Ectodermal cell (in vitro differentiated cells): Measurements from ENCODE around the gene UBAP2.

Experiments
- H3K27ac ChIP-seq: 2 replicates; pipeline ENCODE4 v1.7.0; 2013; ENCODE audit warnings: mild to moderate bottlenecking, low read depth, low read length; ENCODE audit not compliant: insufficient read depth, poor library complexity, severe bottlenecking
- H3K27me3 ChIP-seq: 2 replicates; pipeline ENCODE4 v1.7.0; 2013; ENCODE audit warnings: mild to moderate bottlenecking, low read length; ENCODE audit not compliant: insufficient read depth, control insufficient read depth, poor library complexity, severe bottlenecking
- H3K36me3 ChIP-seq: one replicate; pipeline ENCODE4 v1.7.0; 2013; ENCODE audit warnings: low read length; ENCODE audit not compliant: control insufficient read depth, insufficient read depth
- H3K4me1 ChIP-seq: one replicate; pipeline ENCODE4 v1.7.0; 2013; ENCODE audit warnings: low read length; ENCODE audit not compliant: control insufficient read depth, insufficient read depth
- H3K4me3 ChIP-seq: 2 replicates; pipeline ENCODE4 v1.7.0; 2013; ENCODE audit warnings: low read depth, low read length, control low read depth; ENCODE audit not compliant: insufficient read depth
- H3K9me3 ChIP-seq: 2 replicates; pipeline ENCODE4 v1.7.0; 2013; ENCODE audit warnings: mild to moderate bottlenecking, low read length, moderate library complexity; ENCODE audit not compliant: control insufficient read depth
- WGBS, 2 experiments: methylation state at CpG; one replicate each; pipeline ENCODE4 v1.1.7; 2013; ENCODE audit warnings: missing lambda C conversion rate in 2 of 2; 5-methylcytosine and 5-hydroxymethylcytosine counted together

UBAP2 gene

GRCh38 chr9:33946779-33947535, 101.7 kb downstream of the UBAP2 start:
- Histone ChIP-seq H3K4me1 (no peaks in the 10 kb centered on the region), H3K27me3 (no peaks in the 10 kb centered on the region), H3K9me3 (no peaks in the 10 kb centered on the region), H3K4me3 (no peak overlapping the region), H3K36me3 (peaks cover 18% of the 10 kb centered on the region), H3K27ac (no peak overlapping the region)
- WGBS, 2 experiments: 95 to 97% methylated on average over 3 of the region's 3 CpGs

GRCh38 chr9:33943389-33943788, 105.3 kb downstream of the UBAP2 start:
- no peak overlapping the region for H3K4me3 ChIP-seq
- 96 to 98% methylated on average over 2 of the region's 2 CpGs for WGBS, 2 experiments
- no peaks in the 10 kb centered on the region for H3K9me3 ChIP-seq
- no peak overlapping the region for H3K27ac ChIP-seq
- peaks cover 22% of the 10 kb centered on the region for H3K36me3 ChIP-seq
- H3K4me1 ChIP-seq: no peaks in the 10 kb centered on the region
- no peaks in the 10 kb centered on the region for H3K27me3 ChIP-seq

GRCh38 chr9:33942471-33943083, 106.1 kb downstream of the UBAP2 start:
- Histone ChIP-seq H3K4me1 (no peaks in the 10 kb centered on the region), H3K36me3 (peaks cover 27% of the 10 kb centered on the region), H3K9me3 (no peaks in the 10 kb centered on the region), H3K27ac (no peak overlapping the region), H3K27me3 (no peaks in the 10 kb centered on the region), H3K4me3 (no peak overlapping the region)
- 92 to 93% methylated on average over 3 of the region's 3 CpGs for WGBS, 2 experiments

GRCh38 chr9:33939924-33940874, 108.5 kb downstream of the UBAP2 start:
- no peaks in the 10 kb centered on the region for H3K9me3 ChIP-seq
- no peak overlapping the region for H3K4me3 ChIP-seq
- H3K27me3 ChIP-seq: no peaks in the 10 kb centered on the region
- 87% methylated on average over 9 of the region's 9 CpGs for WGBS, 2 experiments
- H3K4me1 ChIP-seq: no peaks in the 10 kb centered on the region
- peaks cover 41% of the 10 kb centered on the region for H3K36me3 ChIP-seq
- no peak overlapping the region for H3K27ac ChIP-seq

GRCh38 chr9:33934188-33934878, 114.4 kb downstream of the UBAP2 start:
- Histone ChIP-seq H3K4me3 (no peak overlapping the region), H3K4me1 (no peaks in the 10 kb centered on the region), H3K27me3 (no peaks in the 10 kb centered on the region), H3K36me3 (peaks cover 56% of the 10 kb centered on the region), H3K27ac (no peak overlapping the region), H3K9me3 (no peaks in the 10 kb centered on the region)
- 86 to 89% methylated on average over 4 to 5 of the region's 5 CpGs for WGBS, 2 experiments

GRCh38 chr9:33932078-33932807, 116.4 kb downstream of the UBAP2 start:
- Histone ChIP-seq H3K4me1 (no peaks in the 10 kb centered on the region), H3K4me3 (no peak overlapping the region), H3K27me3 (no peaks in the 10 kb centered on the region), H3K27ac (no peak overlapping the region), H3K36me3 (peaks cover 50% of the 10 kb centered on the region), H3K9me3 (no peaks in the 10 kb centered on the region)
- WGBS, 2 experiments: 94% methylated on average over 20 of the region's 20 CpGs

- peaks cover 1% of the 10 kb centered on the region for H3K4me1 ChIP-seq
- H3K27me3 ChIP-seq: no peaks in the 10 kb centered on the region
- no peaks in the 10 kb centered on the region for H3K9me3 ChIP-seq
- H3K27ac ChIP-seq: no peak overlapping the region
- 89 to 96% methylated on average over 3 of the region's 3 CpGs for WGBS, 2 experiments
- H3K4me3 ChIP-seq: no peak overlapping the region
- peaks cover 45% of the 10 kb centered on the region for H3K36me3 ChIP-seq
Measured at GRCh38 chr9:33931326-33931725, 117.4 kb downstream of the UBAP2 start.

GRCh38 chr9:33927694-33928093, 121.0 kb downstream of the UBAP2 start:
- H3K36me3 ChIP-seq: peaks cover 41% of the 10 kb centered on the region
- WGBS, 2 experiments: 96% methylated on average over 15 of the region's 15 CpGs
- no peaks in the 10 kb centered on the region for H3K27me3 ChIP-seq
- no peak overlapping the region for H3K27ac ChIP-seq
- peaks cover 11% of the 10 kb centered on the region for H3K4me1 ChIP-seq
- H3K4me3 ChIP-seq: no peak overlapping the region
- no peaks in the 10 kb centered on the region for H3K9me3 ChIP-seq

- peaks cover 40% of the 10 kb centered on the region for H3K36me3 ChIP-seq
- WGBS, 2 experiments: 96% methylated on average over 17 of the region's 17 CpGs
- peaks cover 11% of the 10 kb centered on the region for H3K4me1 ChIP-seq
Measured at GRCh38 chr9:33926746-33927485, 121.8 kb downstream of the UBAP2 start.

More at GRCh38 chr9:33926746-33927485, 121.8 kb downstream of the UBAP2 start:
- H3K9me3 ChIP-seq: no peaks in the 10 kb centered on the region
- peak overlapping the region; percentile 26 for H3K27ac ChIP-seq
- no peak overlapping the region for H3K4me3 ChIP-seq
- H3K27me3 ChIP-seq: no peaks in the 10 kb centered on the region
